MM.1S (cell line): Measurements from ENCODE around the gene SLC25A34.

Experiments used
- DNase-seq: peaks from one replicate; pipeline ENCODE4 v3.0.0-alpha.2; 2015
- H2AFZ ChIP-seq: fragments of 300-600 bp; sonication (generic); 2 replicates; pipeline ENCODE4 v1.6.0; 2016; ENCODE audit warnings: antibody characterized with exemption, low read length
- H3F3A ChIP-seq: fragments of 300-600 bp; sonication (generic); 2 replicates; pipeline ENCODE4 v1.6.1; 2016; ENCODE audit warnings: mild to moderate bottlenecking, antibody characterized with exemption, low read length, moderate library complexity, mixed read lengths; ENCODE audit not compliant: insufficient read depth
- H3K27ac ChIP-seq: fragments of 300-600 bp; sonication (generic); 2 replicates; pipeline ENCODE4 v1.5.1; 2016; ENCODE audit warnings: mild to moderate bottlenecking, low read length
- H3K27me3 ChIP-seq: fragments of 300-600 bp; sonication (generic); replicated peaks from 2 replicates; pipeline ENCODE4 v1.6.0; 2016; ENCODE audit warnings: low read length; ENCODE audit not compliant: insufficient read depth
- H3K36me3 ChIP-seq: fragments of 300-600 bp; sonication (generic); replicated peaks from 2 replicates; pipeline ENCODE4 v1.6.1; 2016; ENCODE audit warnings: mild to moderate bottlenecking, low read length, mixed read lengths; ENCODE audit not compliant: insufficient read depth
- H3K4me1 ChIP-seq: fragments of 300-600 bp; sonication (generic); 2 replicates; pipeline ENCODE4 v1.6.1; 2016; ENCODE audit warnings: low read length, mixed read lengths
- H3K4me2 ChIP-seq: fragments of 300-600 bp; sonication (generic); 2 replicates; pipeline ENCODE4 v1.6.0; 2016; ENCODE audit warnings: low read depth, low read length
- H3K4me3 ChIP-seq: fragments of 300-600 bp; sonication (generic); 2 replicates; pipeline ENCODE4 v1.5.1; 2016; ENCODE audit warnings: low read length, mixed read lengths
- H3K79me2 ChIP-seq: fragments of 300-600 bp; sonication (generic); 2 replicates; pipeline ENCODE4 v1.6.1; 2016; ENCODE audit warnings: mixed run types, low read length, mixed read lengths
- H3K9ac ChIP-seq: fragments of 300-600 bp; sonication (generic); 2 replicates; pipeline ENCODE4 v1.6.1; 2016; ENCODE audit warnings: low read length, mixed read lengths
- H3K9me2 ChIP-seq: fragments of 300-600 bp; sonication (generic); replicated peaks from 2 replicates; pipeline ENCODE4 v1.6.1; 2016; ENCODE audit warnings: mild to moderate bottlenecking, low read length, mixed read lengths; ENCODE audit not compliant: insufficient read depth
- H3K9me3 ChIP-seq: fragments of 300-600 bp; sonication (generic); replicated peaks from 2 replicates; pipeline ENCODE4 v1.6.1; 2016; ENCODE audit warnings: mild to moderate bottlenecking, low read length, mixed read lengths; ENCODE audit not compliant: insufficient read depth
- H4K20me1 ChIP-seq: fragments of 300-600 bp; sonication (generic); 2 replicates; pipeline ENCODE4 v1.6.1; 2016; ENCODE audit warnings: mild to moderate bottlenecking, low read length, moderate library complexity, mixed read lengths; ENCODE audit not compliant: insufficient read depth
- CTCF ChIP-seq: fragments of 300-600 bp; sonication (generic); IDR thresholded peaks from 2 replicates; pipeline ENCODE4 v1.5.1; 2016; ENCODE audit warnings: antibody characterized with exemption, low read length, mixed read lengths
- EZH2 ChIP-seq: fragments of 300-600 bp; sonication (generic); optimal IDR thresholded peaks from 2 replicates; pipeline ENCODE3; 2017; ENCODE audit warnings: low read depth, mild to moderate bottlenecking, antibody characterized with exemption, low read length, mixed read lengths
- EZH2phosphoT487 ChIP-seq: fragments of 300-600 bp; sonication (generic); IDR thresholded peaks from 2 replicates; pipeline ENCODE4 v1.6.1; 2018; ENCODE audit warnings: antibody characterized with exemption, low read length

The SLC25A34 gene

GRCh38 chr1:15748690-15749398, 12.8 kb downstream of the SLC25A34 start:
- Histone ChIP-seq H3K4me2 (no peak overlapping the region), H3K9ac (no peak overlapping the region), H3K4me1 (peaks cover 6% of the 10 kb centered on the region), H3K27me3 (peaks cover 6% of the 10 kb centered on the region; the same call in 1 of the 2 replicates), H3K79me2 (no peaks in the 10 kb centered on the region), H3K9me2 (no peaks in the 10 kb centered on the region), H3K4me3 (no peak overlapping the region), H3K27ac (no peak overlapping the region), H2AFZ (no peak overlapping the region), H3F3A (no peaks in the 10 kb centered on the region), H4K20me1 (no peaks in the 10 kb centered on the region), H3K36me3 (no peaks in the 10 kb centered on the region), H3K9me3 (no peaks in the 10 kb centered on the region)
- TF ChIP-seq EZH2: no peak
- TF ChIP-seq CTCF: no peak
- no peak for TF ChIP-seq EZH2phosphoT487
- DNase-seq: no peak

GRCh38 chr1:15749399-15750291, 13.6 kb downstream of the SLC25A34 start:
- Histone ChIP-seq H3K9ac (no peak overlapping the region), H3K4me1 (peaks cover 6% of the 10 kb centered on the region), H2AFZ (no peak overlapping the region), H3F3A (no peaks in the 10 kb centered on the region), H3K27me3 (peaks cover 6% of the 10 kb centered on the region; the same call in 1 of the 2 replicates), H3K4me2 (no peak overlapping the region), H3K9me3 (no peaks in the 10 kb centered on the region), H4K20me1 (no peaks in the 10 kb centered on the region), H3K27ac (no peak overlapping the region), H3K36me3 (no peaks in the 10 kb centered on the region), H3K4me3 (no peak overlapping the region), H3K9me2 (no peaks in the 10 kb centered on the region), H3K79me2 (no peaks in the 10 kb centered on the region)
- no peak for TF ChIP-seq CTCF
- TF ChIP-seq EZH2: no peak
- TF ChIP-seq EZH2phosphoT487: no peak
- no peak for DNase-seq

- Histone ChIP-seq H3K9me3 (no peaks in the 10 kb centered on the region), H3K27ac (no peak overlapping the region), H3K4me2 (no peak overlapping the region), H3K36me3 (no peaks in the 10 kb centered on the region), H3K27me3 (peaks cover 15% of the 10 kb centered on the region), H3K4me3 (no peak overlapping the region), H3K4me1 (peaks cover 6% of the 10 kb centered on the region), H3F3A (no peaks in the 10 kb centered on the region), H3K9ac (no peak overlapping the region), H3K79me2 (no peaks in the 10 kb centered on the region), H3K9me2 (no peaks in the 10 kb centered on the region), H4K20me1 (no peaks in the 10 kb centered on the region), H2AFZ (no peak overlapping the region)
- TF ChIP-seq EZH2phosphoT487: no peak
- TF ChIP-seq CTCF: no peak
- no peak for TF ChIP-seq EZH2
- no peak for DNase-seq
These were observed 14.9 kb downstream of the SLC25A34 start for GRCh38 chr1:15750924-15751323.
